Natural killer cell (primary cell): ENCODE data around the gene CHST12. TPM values are rescaled to one million over a fixed set of nuclear protein-coding genes. Genes with fewer than 3 reads are reported as not detected.

ENCODE experiments used
- ATAC-seq, 3 donors: fragments of 150-1000 bp in 2 of 3; fragments of 200-7000 bp in 1 of 3; cut with Tn5 transposase; 1 replicate in 1 of 3; 2 replicates in 2 of 3; pipeline ENCODE4 v1.10.0; 2021; ENCODE audit warnings: mild to moderate bottlenecking in 2 of 3, moderate library complexity in 2 of 3
- DNase-seq, 2 donors: peaks; one replicate each; pipeline versions ENCODE4 v3.0.0 to v3.0.0-alpha.2; 2013 to 2021; ENCODE audit warnings: mixed read lengths in 1 of 2
- H3K27ac ChIP-seq: one replicate; pipeline ENCODE4 v1.5.1; 2013; ENCODE audit warnings: mild to moderate bottlenecking, low read length
- H3K27me3 ChIP-seq: one replicate; pipeline ENCODE4 v1.6.1; 2013; ENCODE audit warnings: low read length; ENCODE audit not compliant: control insufficient read depth, insufficient read depth
- H3K36me3 ChIP-seq: one replicate; pipeline ENCODE4 v1.6.1; 2013; ENCODE audit warnings: low read length; ENCODE audit not compliant: control insufficient read depth, insufficient read depth
- H3K4me1 ChIP-seq: one replicate; pipeline ENCODE4 v1.6.1; 2013; ENCODE audit warnings: low read length; ENCODE audit not compliant: control insufficient read depth, insufficient read depth
- H3K4me3 ChIP-seq: one replicate; pipeline ENCODE4 v1.5.1; 2013; ENCODE audit warnings: low read length
- H3K9me3 ChIP-seq: one replicate; pipeline ENCODE4 v1.6.1; 2013; ENCODE audit warnings: low read length; ENCODE audit not compliant: control insufficient read depth, insufficient read depth
- H3K27ac Mint-ChIP-seq, 2 donors: one replicate each; pipeline ENCODE4 v1.8.0; 2022; ENCODE audit warnings: mild to moderate bottlenecking in 2 of 2, mixed read lengths in 2 of 2, moderate library complexity in 1 of 2
- H3K27me3 Mint-ChIP-seq, 2 donors: one replicate each; pipeline ENCODE4 v1.8.0; 2022; ENCODE audit warnings: low read depth in 2 of 2, mixed read lengths in 2 of 2
- H3K36me3 Mint-ChIP-seq: one replicate; pipeline ENCODE4 v1.8.0; 2022; ENCODE audit warnings: mixed read lengths
- H3K4me1 Mint-ChIP-seq, 2 donors: one replicate each; pipeline ENCODE4 v1.8.0; 2022; ENCODE audit warnings: mixed read lengths in 2 of 2
- H3K4me3 Mint-ChIP-seq: one replicate; pipeline ENCODE4 v1.8.0; 2022; ENCODE audit warnings: mild to moderate bottlenecking, moderate library complexity, mixed read lengths
- H3K9me3 Mint-ChIP-seq, 2 donors: one replicate each; pipeline ENCODE4 v1.8.0; 2022; ENCODE audit warnings: mixed read lengths in 2 of 2
- CTCF ChIP-seq: fragments of 200-600 bp; IDR thresholded peaks from one replicate; pipeline ENCODE4 v1.8.0; 2022; ENCODE audit warnings: antibody characterized with exemption
- WGBS: methylation state at CpG from one replicate; pipeline ENCODE4 v1.1.7; 2013; ENCODE audit warnings: missing lambda C conversion rate; ENCODE audit not compliant: insufficient coverage; 5-methylcytosine and 5-hydroxymethylcytosine counted together
- intact Hi-C: fragments of 100-400 bp; cut with micrococcal nuclease; formaldehyde crosslinking; loops from one replicate; pipeline ENCODE4 v1.14.2; 2022
- total RNA-seq, 4 donors: library from RNA; stranded (reverse); fragments of 120-200 nt in 1 of 4; gene quantifications; one replicate each; pipeline versions ENCODE4 v1.2.3 to v1.2.4, GENCODE V29; 2013 to 2022

Gene CHST12
- total RNA-seq, 3 donors from 2014 or later (not counting 1 experiment from before 2014, with no cell fraction given) = 102 to 159 (median 124) TPM

- H3K9me3 Mint-ChIP-seq = no peaks in the 10 kb centered on the region
- no peaks in the 10 kb centered on the region for H3K36me3 Mint-ChIP-seq
- ATAC-seq (no peak), DNase-seq (no peak)
- Histone ChIP-seq H3K27ac (no peak overlapping the region), H3K36me3 (peaks cover 22% of the 10 kb centered on the region), H3K27me3 (no peaks in the 10 kb centered on the region), H3K9me3 (no peaks in the 10 kb centered on the region), H3K4me3 (no peak overlapping the region), H3K4me1 (peaks cover 47% of the 10 kb centered on the region)
- TF ChIP-seq CTCF = no peak
- H3K27me3 Mint-ChIP-seq = no peaks in the 10 kb centered on the region
- peaks cover 52 to 53% of the 10 kb centered on the region in 2 donors for H3K4me1 Mint-ChIP-seq
- peak overlapping the region; percentile 20 to 41 for H3K27ac Mint-ChIP-seq
- intact Hi-C loops = no loop called here
- WGBS = 78% methylated on average over 6 of the region's 6 CpGs
- peak overlapping the region; percentile 83 for H3K4me3 Mint-ChIP-seq
Observed at GRCh38 chr7:2357571-2357970, 45.8 kb upstream of the CHST12 start.

GRCh38 chr7:2358968-2359527 is 44.4 kb upstream of the CHST12 start:
- Histone ChIP-seq H3K36me3 (peaks cover 34% of the 10 kb centered on the region), H3K4me1 (peaks cover 52% of the 10 kb centered on the region), H3K4me3 (no peak overlapping the region), H3K27me3 (no peaks in the 10 kb centered on the region), H3K27ac (no peak overlapping the region), H3K9me3 (no peaks in the 10 kb centered on the region)
- peak overlapping the region; percentile 28 for H3K4me3 Mint-ChIP-seq
- H3K9me3 Mint-ChIP-seq = no peaks in the 10 kb centered on the region
- ATAC-seq (no peak), DNase-seq (no peak)
- no peak for TF ChIP-seq CTCF
- intact Hi-C loops = no loop called here
- WGBS = 81% methylated on average over 8 of the region's 8 CpGs
- no peaks in the 10 kb centered on the region for H3K27me3 Mint-ChIP-seq
- peaks cover 61 to 63% of the 10 kb centered on the region in 2 donors for H3K4me1 Mint-ChIP-seq
- no peaks in the 10 kb centered on the region for H3K36me3 Mint-ChIP-seq
- H3K27ac Mint-ChIP-seq = peak overlapping the region; percentile 44 to 73

GRCh38 chr7:2359610-2360009 is 43.8 kb upstream of the CHST12 start:
- no peaks in the 10 kb centered on the region for H3K9me3 ChIP-seq
- H3K27ac ChIP-seq = no peak overlapping the region
- intact Hi-C loops = loop anchor here (5.0 kb wide), 1 partner anchor 48 kb away; no protein-coding TSS in a partner anchor
- peaks cover 52% of the 10 kb centered on the region for H3K4me1 ChIP-seq
- TF ChIP-seq CTCF = no peak
- no peak overlapping the region for H3K4me3 Mint-ChIP-seq
- no peak overlapping the region for H3K4me3 ChIP-seq
- no peaks in the 10 kb centered on the region for H3K9me3 Mint-ChIP-seq
- no peaks in the 10 kb centered on the region for H3K27me3 Mint-ChIP-seq
- H3K4me1 Mint-ChIP-seq = peaks cover 59 to 61% of the 10 kb centered on the region in 2 donors
- ATAC-seq = no peak
- no peaks in the 10 kb centered on the region for H3K36me3 Mint-ChIP-seq
- H3K36me3 ChIP-seq = peaks cover 40% of the 10 kb centered on the region
- WGBS = 94% methylated on average over 11 of the region's 11 CpGs
- no peaks in the 10 kb centered on the region for H3K27me3 ChIP-seq
- DNase-seq = no peak
- peak overlapping the region; percentile 44 to 73 for H3K27ac Mint-ChIP-seq

GRCh38 chr7:2360796-2361195 is 42.6 kb upstream of the CHST12 start:
- no peaks in the 10 kb centered on the region for H3K9me3 ChIP-seq
- H3K27ac Mint-ChIP-seq = peak overlapping the region; percentile 42 to 73
- TF ChIP-seq CTCF = no peak
- H3K36me3 ChIP-seq = peaks cover 51% of the 10 kb centered on the region
- DNase-seq (no peak), ATAC-seq (no peak)
- H3K4me1 Mint-ChIP-seq = peaks cover 62% of the 10 kb centered on the region in 2 donors
- no peaks in the 10 kb centered on the region for H3K27me3 Mint-ChIP-seq
- no peaks in the 10 kb centered on the region for H3K27me3 ChIP-seq
- peaks cover 46% of the 10 kb centered on the region for H3K4me1 ChIP-seq
- H3K9me3 Mint-ChIP-seq = no peaks in the 10 kb centered on the region
- no peak overlapping the region for H3K27ac ChIP-seq
- 96% methylated on average over 6 of the region's 6 CpGs for WGBS
- intact Hi-C loops = loop anchor here (5.0 kb wide), 1 partner anchor 47 kb away; no protein-coding TSS in a partner anchor
- H3K36me3 Mint-ChIP-seq = no peaks in the 10 kb centered on the region
- no peak overlapping the region for H3K4me3 Mint-ChIP-seq
- H3K4me3 ChIP-seq = no peak overlapping the region
